ENCODE data around the gene S100PBP.
"Not testable (repeated sequence)": the region's sequence is repeated elsewhere in the genome, so short reads cannot be mapped to it uniquely, and the experiment has no call there.

The S100PBP gene

DNA sequence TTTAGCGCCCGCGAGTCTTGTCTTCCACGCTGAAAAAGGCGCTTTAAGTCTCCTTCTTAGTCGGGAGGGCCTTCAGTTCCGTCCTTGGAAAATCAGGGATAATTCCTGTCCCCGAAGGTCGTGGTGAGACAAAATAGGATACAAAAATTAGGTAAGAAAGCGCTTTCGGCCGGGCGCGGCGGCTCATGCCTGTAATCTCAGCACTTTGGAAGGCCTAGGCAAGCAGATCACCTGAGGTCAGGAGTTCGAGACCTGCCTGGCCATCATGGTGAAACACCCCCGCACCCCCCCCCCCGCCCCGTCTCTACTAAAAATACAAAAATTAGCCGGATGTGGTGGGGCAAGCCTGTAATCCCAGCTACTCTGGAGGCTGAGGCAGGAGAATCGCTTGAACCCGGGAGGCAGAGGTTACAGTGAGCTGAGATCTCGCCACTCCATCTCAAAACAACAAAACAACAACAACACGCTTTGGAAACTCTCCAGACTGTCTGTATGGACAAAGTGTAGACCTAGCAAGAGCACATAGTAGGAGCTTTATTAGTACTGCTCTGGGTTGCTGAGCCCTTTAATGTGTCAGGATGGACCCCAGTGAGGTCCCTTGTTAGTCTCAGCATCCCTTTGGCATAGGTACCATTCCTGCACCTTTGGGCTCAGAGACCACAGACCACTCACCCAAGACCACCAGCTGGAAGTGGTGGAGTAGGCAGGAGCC lies 84.5 kb downstream of the S100PBP start:
- DNase-seq = no peak

DNA sequence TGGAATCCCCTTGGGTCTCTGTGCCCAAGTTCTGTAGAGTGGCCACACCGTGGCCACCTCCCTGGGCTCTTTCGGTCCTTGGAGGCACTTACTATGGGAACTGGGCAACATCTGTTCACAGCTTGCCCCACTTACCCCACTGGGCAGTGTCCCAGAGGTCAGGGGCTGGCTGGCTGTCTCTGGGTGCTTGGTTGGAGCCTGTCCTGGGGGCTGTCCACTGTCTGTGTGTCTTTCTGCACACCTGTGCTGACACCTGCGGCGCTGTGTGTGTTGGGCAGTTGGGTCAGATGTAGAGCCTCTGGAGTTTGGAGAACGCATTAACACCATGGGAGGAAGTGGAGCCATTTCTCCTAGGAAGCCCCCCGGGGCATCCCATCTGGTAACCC lies 85.1 kb downstream of the S100PBP start:
- DNase-seq = no peak

DNA sequence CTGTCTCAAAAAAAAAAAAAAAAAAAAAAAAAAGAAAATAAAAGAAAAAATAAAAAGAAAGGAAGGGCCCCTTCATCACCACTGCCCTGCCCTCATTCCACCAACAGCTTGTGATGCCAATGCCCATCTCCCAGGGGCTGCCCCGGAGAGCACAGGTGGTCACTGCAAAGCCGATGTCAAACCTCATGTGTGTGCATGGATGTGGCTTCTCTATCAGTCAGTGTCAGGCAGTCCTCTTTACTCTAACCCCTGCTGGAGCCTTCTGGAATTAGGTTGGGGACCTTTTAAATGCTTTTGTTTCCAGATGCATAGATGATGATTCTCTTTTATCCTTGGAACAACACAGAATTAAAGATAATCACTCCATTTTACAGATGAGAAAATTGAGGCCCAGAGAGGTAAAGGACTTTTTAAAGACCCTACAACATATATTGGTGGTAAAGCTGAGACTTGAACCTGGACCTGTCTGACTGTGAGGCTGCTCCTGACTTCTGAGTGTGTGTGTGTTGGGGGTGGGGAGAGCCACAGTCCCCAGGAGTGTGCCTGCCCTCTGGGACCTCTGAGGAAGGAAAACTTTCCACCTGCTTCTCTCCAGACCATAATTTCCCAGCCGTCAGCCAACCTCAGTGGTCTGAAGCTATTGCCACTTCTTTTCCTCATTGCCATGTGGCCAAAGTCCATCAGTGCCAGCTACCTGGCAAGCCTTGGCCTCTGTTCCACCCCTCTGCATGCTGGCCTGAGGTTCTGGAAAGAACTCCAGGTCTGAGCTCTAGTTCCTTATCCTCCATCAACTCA lies 86.7 kb downstream of the S100PBP start:
- no peak for DNase-seq

DNA sequence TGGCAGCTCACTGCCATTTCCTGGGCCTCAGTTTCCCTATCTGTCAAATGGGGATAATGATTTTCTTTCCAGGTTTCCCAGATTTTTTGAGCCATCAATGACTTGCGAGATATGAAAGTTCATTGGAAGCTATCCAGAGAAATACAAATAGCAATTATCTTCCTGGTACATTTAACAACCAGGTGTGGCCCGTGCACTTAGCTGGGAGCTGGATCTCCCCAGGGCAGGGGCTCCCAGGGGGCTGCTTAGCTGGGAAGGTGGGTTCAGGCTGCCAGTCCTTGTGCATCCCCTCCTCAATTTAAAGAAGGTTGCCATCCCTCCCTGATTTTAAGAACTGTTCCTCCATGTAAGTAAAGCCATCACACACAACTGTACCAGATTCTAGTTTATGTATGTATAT lies 87.3 kb downstream of the S100PBP start:
- DNase-seq = no peak

DNA sequence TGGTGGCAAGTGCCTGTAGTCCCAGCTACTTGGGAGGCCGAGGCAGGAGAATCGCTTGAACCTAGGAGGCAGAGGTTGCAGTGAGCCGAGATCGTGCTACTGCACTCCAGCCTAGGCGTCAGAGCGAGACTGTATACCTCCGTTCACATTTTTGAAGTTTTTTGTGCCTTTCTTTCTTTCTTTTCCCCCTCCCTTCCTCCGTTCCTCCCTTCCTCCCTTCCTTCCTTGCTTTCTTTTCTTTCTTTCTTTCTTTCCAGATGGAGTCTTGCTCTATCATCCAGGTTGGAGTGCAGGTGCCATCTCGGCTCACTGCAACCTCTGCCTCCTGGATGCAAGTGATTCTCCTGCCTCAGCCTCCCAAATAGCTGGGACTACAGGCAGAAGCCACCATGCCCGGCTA lies 88.1 kb downstream of the S100PBP start:
- not testable (repeated sequence) for DNase-seq

DNA sequence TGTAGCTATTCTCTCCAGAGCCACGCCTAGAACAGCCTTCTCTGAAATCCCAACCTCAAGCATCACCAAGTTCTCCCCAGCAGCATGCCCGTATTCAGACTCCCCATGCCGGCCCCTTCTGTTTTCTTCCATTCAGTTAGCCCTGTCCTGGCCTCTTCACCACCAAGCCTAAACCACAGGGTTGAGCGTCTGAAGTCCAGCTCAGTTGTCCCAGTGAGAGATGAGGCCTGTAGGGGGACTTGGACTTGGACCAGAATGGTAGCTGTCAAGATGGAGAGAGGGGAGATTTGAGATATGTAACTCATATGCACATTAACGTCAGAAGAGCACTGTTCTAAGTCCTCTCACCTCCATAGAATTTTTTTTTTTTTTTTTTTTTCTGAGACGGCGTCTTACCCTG lies 89.2 kb downstream of the S100PBP start:
- DNase-seq = no peak

DNA sequence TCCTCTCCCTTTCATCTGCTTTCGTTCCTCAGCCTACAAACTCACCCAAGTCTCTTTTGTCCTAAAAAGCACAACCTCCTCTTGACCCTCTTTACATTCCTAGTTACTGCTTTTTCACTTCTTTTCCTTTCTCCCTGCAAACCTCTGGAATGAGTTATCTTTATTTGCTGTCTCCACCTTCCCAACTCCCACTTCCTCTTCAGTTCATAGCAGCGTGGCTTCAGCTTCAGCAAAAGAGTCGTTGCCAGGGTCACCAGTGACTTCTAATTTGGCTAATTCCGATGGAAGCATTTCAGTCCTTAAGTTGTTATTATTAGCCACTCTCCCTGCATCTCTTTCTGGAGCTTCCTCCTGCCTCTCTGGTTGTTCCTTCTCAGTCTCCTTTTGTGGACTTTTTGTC lies 90.0 kb downstream of the S100PBP start:
- DNase-seq = no peak

Data from NCI-H1930 (cell line).